Calu3 (cell line): ENCODE measurements around the gene DOCK9. TPM values are rescaled to one million over a fixed set of nuclear protein-coding genes. Genes with fewer than 3 reads are reported as not detected.

Experiments
- BruUV-seq: library from RNA; stranded (reverse); fragments of 400-500 nt; replicated peaks from 2 replicates; lab custom pipeline; 2021; lab: Mats Ljungman, UMichigan
- CTCF ChIA-PET: fragments of 300-600 bp; sonication (Branson Sonifier 250); formaldehyde crosslinking; loops from one replicate; lab custom pipeline; 2022; ENCODE audit warnings: antibody characterized with exemption; lab: Charles Lee
- DNase-seq: peaks from one replicate; pipeline ENCODE4 v3.0.0; 2022
- H3K27ac Mint-ChIP-seq: one replicate; pipeline ENCODE4 v1.8.0; 2022; ENCODE audit warnings: mixed read lengths; ENCODE audit not compliant: unreplicated experiment
- H3K27me3 Mint-ChIP-seq: one replicate; pipeline ENCODE4 v1.8.0; 2022; ENCODE audit warnings: mixed read lengths; ENCODE audit not compliant: unreplicated experiment
- H3K36me3 Mint-ChIP-seq: one replicate; pipeline ENCODE4 v1.8.0; 2022; ENCODE audit warnings: mild to moderate bottlenecking, moderate library complexity, mixed read lengths; ENCODE audit not compliant: insufficient read depth, unreplicated experiment
- H3K4me1 Mint-ChIP-seq: one replicate; pipeline ENCODE4 v1.8.0; 2022; ENCODE audit warnings: mild to moderate bottlenecking, low read depth, mixed read lengths; ENCODE audit not compliant: unreplicated experiment
- H3K4me3 Mint-ChIP-seq: one replicate; pipeline ENCODE4 v1.8.0; 2022; ENCODE audit warnings: mild to moderate bottlenecking, low read depth, moderate library complexity, mixed read lengths; ENCODE audit not compliant: unreplicated experiment
- H3K9me3 Mint-ChIP-seq: one replicate; pipeline ENCODE4 v1.8.0; 2022; ENCODE audit warnings: low read depth, mixed read lengths; ENCODE audit not compliant: unreplicated experiment
- CTCF ChIP-seq: fragments of 200-600 bp; IDR thresholded peaks from one replicate; pipeline ENCODE4 v1.8.0; 2022; ENCODE audit warnings: antibody characterized with exemption; ENCODE audit not compliant: unreplicated experiment
- intact Hi-C: fragments of 100-400 bp; cut with micrococcal nuclease; formaldehyde crosslinking; loops from one replicate; pipeline ENCODE4 v1.10.0; 2022; ENCODE audit not compliant: unreplicated experiment
- total RNA-seq: library from RNA; stranded (reverse); gene quantifications from 2 replicates; pipeline ENCODE4 v1.2.3, GENCODE V29; 2022

DOCK9 gene
- total RNA-seq, 1 experiment from 2014 or later = 26.2 TPM

DNA sequence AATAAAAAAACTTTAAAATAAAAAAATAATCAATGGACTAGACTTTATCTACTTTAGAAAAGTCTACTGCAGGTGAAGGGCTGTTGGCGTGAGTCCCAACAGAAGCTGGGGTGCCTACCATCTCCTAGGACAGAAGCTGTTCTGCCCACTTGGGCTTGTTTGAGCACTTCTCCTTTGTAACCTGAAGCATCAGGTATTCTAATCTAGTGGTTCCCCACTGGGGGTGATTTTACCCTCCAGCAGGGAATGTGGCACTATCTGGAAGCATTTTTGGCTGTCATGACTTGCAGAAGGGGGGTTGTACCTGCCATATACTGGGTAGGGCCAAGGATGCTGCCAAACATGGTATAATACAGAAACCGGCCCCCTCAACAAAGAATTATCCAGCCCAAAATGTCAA is 16.2 kb upstream of the DOCK9 start:
- CTCF ChIA-PET = no interaction called here

GRCh38 chr13:98992355-98992754 is 14.5 kb upstream of the DOCK9 start:
- CTCF ChIA-PET = no interaction called here
- BruUV-seq = no TSS peak
- no peak for TF ChIP-seq CTCF
- Mint-ChIP-seq H3K27me3 (no peaks in the 10 kb centered on the region), H3K4me3 (no peak overlapping the region), H3K27ac (peak overlapping the region; percentile 80), H3K36me3 (no peaks in the 10 kb centered on the region), H3K4me1 (peaks cover 20% of the 10 kb centered on the region), H3K9me3 (no peaks in the 10 kb centered on the region)
- intact Hi-C loops = no loop called here
- no peak for DNase-seq

More for the DNA sequence above, 16.2 kb upstream of the DOCK9 start:
- H3K9me3 Mint-ChIP-seq = no peaks in the 10 kb centered on the region
- H3K36me3 Mint-ChIP-seq = no peaks in the 10 kb centered on the region
- H3K4me3 Mint-ChIP-seq = no peak overlapping the region
- BruUV-seq = no TSS peak
- intact Hi-C loops = no loop called here
- no peak overlapping the region for H3K27ac Mint-ChIP-seq
- TF ChIP-seq CTCF = no peak
- peaks cover 20% of the 10 kb centered on the region for H3K4me1 Mint-ChIP-seq
- no peak for DNase-seq
- no peaks in the 10 kb centered on the region for H3K27me3 Mint-ChIP-seq

- DNase-seq = no peak
- Mint-ChIP-seq H3K27me3 (no peaks in the 10 kb centered on the region), H3K36me3 (no peaks in the 10 kb centered on the region), H3K4me1 (peaks cover 20% of the 10 kb centered on the region), H3K27ac (peak overlapping the region; percentile 73), H3K4me3 (peak overlapping the region; percentile 26), H3K9me3 (no peaks in the 10 kb centered on the region)
- CTCF ChIA-PET = no interaction called here
- TF ChIP-seq CTCF = no peak
- BruUV-seq = no TSS peak
- intact Hi-C loops = no loop called here
Measured at GRCh38 chr13:98990701-98991100, 12.8 kb upstream of the DOCK9 start.

DNA sequence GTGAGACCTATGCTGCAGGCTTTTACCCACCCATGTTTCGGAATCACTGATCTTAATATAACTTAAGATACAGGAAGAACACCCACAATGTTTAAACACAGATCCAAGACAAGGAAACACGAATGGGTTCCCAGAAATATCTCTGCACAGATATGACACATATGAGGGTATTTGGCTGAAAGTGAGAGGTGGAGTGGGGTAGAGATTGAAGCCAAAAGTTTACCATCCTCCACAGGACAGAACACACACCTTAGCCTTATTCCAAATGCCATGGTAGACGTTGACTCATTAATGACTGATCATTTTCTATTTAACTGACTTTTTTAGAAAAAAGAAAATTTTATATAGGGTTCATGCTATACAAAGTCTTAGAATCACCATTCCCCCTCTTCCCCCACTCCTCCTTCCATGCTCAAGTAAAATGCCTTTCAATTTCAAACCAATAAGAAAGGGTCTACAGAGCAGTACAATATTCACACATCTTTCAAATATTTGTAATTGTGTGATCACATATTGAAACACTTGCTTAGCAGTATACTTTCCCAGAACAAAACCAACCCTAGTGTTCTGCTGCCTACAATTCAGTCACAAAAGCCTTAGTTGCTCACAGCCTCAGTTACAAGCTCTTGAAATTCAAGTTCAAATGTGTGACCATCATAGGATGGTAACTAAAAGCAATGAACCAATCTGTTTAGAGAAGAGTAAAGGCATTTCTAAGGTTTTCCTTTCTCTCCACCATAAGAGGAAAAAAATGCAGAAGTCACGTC is 11.8 kb upstream of the DOCK9 start:
- Mint-ChIP-seq H3K4me3 (no peak overlapping the region), H3K27ac (peak overlapping the region; percentile 73), H3K9me3 (no peaks in the 10 kb centered on the region), H3K27me3 (no peaks in the 10 kb centered on the region), H3K36me3 (no peaks in the 10 kb centered on the region), H3K4me1 (peaks cover 20% of the 10 kb centered on the region)
- intact Hi-C loops = no loop called here
- DNase-seq = no peak
- no TSS peak for BruUV-seq
- TF ChIP-seq CTCF = no peak
- CTCF ChIA-PET = no interaction called here
